GM10266 (cell line): ENCODE data around the gene VPS45.
A peak's percentile ranks its signal among the peaks of the same experiment; 100 is the strongest.

Experiments
- DNase-seq: peaks from one replicate; pipeline ENCODE4 v3.0.0; 2012; ENCODE audit errors: extremely low spot score
- CTCF ChIP-seq: IDR thresholded peaks from 2 replicates; pipeline ENCODE4 v1.5.1; 2012; ENCODE audit warnings: mild to moderate bottlenecking, low read depth; ENCODE audit not compliant: control insufficient read depth, insufficient read depth; ENCODE audit errors: missing control alignments

The VPS45 gene

GRCh38 chr1:150069923-150070322, 2.3 kb downstream of the VPS45 start:
- TF ChIP-seq CTCF: no peak
- no peak for DNase-seq

GRCh38 chr1:150072959-150073358, 5.4 kb downstream of the VPS45 start:
- peak; percentile 32 for DNase-seq

GRCh38 chr1:150073516-150073915, 5.9 kb downstream of the VPS45 start:
- no peak for TF ChIP-seq CTCF

More at GRCh38 chr1:150072959-150073358, 5.4 kb downstream of the VPS45 start:
- peak; percentile 51 for TF ChIP-seq CTCF

GRCh38 chr1:150076066-150076465, 8.5 kb downstream of the VPS45 start:
- TF ChIP-seq CTCF: no peak
- peak; percentile 23 for DNase-seq

More at GRCh38 chr1:150073516-150073915, 5.9 kb downstream of the VPS45 start:
- no peak for DNase-seq

GRCh38 chr1:150076985-150077384, 9.4 kb downstream of the VPS45 start:
- no peak for DNase-seq
- no peak for TF ChIP-seq CTCF

- TF ChIP-seq CTCF: no peak
- DNase-seq: no peak
These were observed 13.2 kb downstream of the VPS45 start for GRCh38 chr1:150080784-150081183.

- no peak for TF ChIP-seq CTCF
These were observed 14.9 kb downstream of the VPS45 start for GRCh38 chr1:150082494-150082893.

More at GRCh38 chr1:150082494-150082893, 14.9 kb downstream of the VPS45 start:
- no peak for DNase-seq
